Stimulated activated CD8-positive, alpha-beta memory T cell treated with anti-CD3 and anti-CD28 coated beads, Interleukin-4, amount 100 ng/mL, for 1 hour (primary cell): ENCODE data around the gene IFIT5.
"Not testable (repeated sequence)": the region's sequence is repeated elsewhere in the genome, so short reads cannot be mapped to it uniquely, and the experiment has no call there.

Experiments used
- DNase-seq, 2 donors: peaks; one replicate each; pipeline ENCODE4 v3.0.0-alpha.2; 2020; ENCODE audit warnings: low read depth in 2 of 2, low spot score in 1 of 2

The IFIT5 gene

GRCh38 chr10:89427629-89428028, 13.3 kb downstream of the IFIT5 start:
- DNase-seq: no peak

DNA sequence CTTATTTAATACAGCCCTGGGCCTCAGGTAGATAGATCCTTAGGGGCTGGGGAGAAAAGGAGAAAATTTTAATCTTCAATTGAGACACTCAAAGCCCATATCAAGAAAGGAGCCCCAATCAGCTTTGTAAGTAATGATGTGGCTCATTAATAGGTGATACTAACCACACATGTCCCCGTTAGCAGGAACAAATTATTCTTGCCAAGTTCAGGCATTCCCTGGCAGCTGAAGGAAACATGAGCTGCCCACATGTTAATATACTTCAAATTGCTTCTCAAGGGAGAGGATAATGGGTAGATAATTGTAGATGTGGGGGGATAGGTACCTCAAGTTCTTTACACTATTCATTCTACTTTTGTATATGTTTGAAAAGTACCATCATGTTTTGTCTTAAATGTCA, 14.5 kb downstream of the IFIT5 start:
- DNase-seq: no peak

DNA sequence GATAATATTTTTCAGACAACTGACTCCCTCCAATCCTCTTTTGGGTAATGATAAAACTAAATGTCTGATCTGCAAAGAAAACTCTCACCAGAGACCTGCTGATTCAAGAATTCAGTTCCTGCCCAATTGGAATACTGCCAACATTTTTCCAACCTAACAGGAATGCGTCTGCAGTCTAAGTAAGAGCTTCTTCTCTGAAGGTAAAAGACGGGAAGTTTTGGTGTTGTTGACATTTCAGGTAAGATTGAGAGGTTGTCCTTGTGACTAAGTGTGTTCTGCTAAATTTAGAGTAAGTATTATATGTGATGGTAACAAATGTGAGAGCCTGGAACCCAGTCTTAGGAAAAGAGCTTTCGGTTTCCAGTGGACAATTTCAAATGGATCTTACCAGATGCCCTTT, 17.6 kb downstream of the IFIT5 start:
- no peak for DNase-seq

- DNase-seq: no peak
These were observed 24.2 kb downstream of the IFIT5 start for GRCh38 chr10:89438525-89438924.

- no peak for DNase-seq
These were observed 26.1 kb downstream of the IFIT5 start for GRCh38 chr10:89440226-89441009.

DNA sequence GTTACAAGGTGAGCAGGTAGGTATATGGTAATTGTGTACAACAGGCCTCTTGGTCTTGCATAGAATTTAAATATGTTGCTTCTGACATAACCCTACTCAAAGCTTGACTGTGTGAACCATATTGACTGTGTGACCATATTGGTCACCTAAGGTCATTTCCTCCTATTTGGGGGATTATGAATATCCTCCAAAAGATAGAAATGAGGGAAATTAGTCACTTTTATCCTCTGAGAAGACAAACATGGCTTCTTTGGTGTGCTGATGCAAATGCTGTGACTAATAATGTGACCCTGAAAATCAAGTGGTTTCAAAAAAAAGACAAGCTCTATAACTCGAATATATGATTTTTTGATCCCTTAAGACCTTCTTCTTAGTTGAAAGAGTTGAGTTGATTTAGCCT, 27.9 kb downstream of the IFIT5 start:
- no peak for DNase-seq

GRCh38 chr10:89444819-89445218, 30.5 kb downstream of the IFIT5 start:
- DNase-seq: not testable (repeated sequence)

- no peak for DNase-seq
These were observed 36.5 kb downstream of the IFIT5 start for GRCh38 chr10:89450901-89451300.

DNA sequence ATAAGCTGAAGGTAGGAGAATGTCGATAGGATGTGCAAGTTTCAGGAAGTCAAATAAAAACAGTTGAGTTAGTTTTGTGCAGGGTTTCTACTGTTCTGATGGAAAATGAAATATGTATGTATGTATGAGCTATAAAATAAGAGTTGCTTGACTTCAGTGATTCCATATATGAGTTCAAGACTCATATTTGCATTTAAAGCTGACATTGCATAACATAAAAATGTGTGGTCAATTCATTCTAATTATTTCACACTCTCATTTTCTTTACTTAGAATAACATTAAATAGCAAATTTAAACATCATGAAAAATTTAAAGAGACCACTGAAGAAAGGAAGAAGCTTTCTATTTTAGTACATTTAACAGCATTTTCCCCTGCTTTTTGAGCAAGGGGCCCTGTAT, 37.8 kb downstream of the IFIT5 start:
- no peak for DNase-seq

GRCh38 chr10:89454561-89455347, 40.4 kb downstream of the IFIT5 start:
- DNase-seq: no peak

GRCh38 chr10:89458291-89458690, 43.9 kb downstream of the IFIT5 start:
- DNase-seq: no peak

GRCh38 chr10:89458784-89459183, 44.4 kb downstream of the IFIT5 start:
- DNase-seq: no peak

DNA sequence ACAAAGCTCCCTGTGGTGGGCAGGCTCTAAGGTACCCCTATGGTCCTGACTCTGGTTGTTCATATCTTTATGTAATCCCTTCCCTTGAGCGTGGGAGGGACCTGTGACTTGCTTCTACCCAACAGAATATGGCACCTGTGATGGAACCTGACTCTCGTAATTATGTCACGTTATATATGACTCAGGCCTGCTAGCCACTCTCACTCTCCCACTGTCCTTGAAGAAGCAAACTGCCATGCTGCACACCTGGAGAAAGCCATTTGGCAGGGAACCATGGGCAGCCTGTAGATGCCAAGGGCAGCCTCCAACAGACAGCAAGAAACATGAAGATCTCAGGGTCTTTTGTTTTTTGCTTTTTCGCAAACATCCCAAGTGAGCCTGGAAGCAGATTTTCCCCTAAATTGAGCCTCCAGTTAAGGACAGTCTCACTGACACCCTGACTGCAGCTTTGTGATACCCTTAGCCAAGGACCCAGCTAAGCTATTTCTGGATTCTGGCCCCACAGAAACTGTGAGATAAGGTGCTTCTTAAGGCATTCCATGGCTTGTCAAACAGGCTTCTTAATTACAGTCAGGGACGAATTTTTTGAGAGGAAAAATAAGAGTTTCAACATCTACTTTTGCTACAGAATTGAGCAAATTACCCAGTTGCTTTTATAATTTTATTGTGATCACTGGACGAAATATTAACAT, 49.6 kb downstream of the IFIT5 start:
- DNase-seq: no peak

DNA sequence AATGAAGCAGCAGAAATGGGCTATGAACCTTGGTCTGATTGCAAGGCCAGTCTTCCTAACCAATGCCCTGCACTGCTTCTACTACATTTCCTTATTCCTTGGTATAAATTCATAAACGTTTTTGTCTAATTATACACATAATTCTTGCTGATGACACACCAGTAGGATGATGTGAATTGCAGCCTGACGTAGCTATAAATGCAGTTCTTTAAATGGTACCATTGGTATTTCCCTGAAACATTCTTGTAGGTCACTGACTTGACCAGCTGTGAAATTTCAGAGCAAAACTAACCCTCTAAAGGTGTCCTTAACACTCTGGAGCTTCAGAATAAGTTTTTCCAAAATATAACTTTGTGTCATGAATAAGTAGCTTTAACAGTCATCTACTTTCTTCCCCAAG, 50.8 kb downstream of the IFIT5 start:
- no peak for DNase-seq

- DNase-seq: no peak
These were observed 52.2 kb downstream of the IFIT5 start for GRCh38 chr10:89466599-89467035.

- DNase-seq: no peak
These were observed 54.0 kb downstream of the IFIT5 start for GRCh38 chr10:89468191-89468965.

DNA sequence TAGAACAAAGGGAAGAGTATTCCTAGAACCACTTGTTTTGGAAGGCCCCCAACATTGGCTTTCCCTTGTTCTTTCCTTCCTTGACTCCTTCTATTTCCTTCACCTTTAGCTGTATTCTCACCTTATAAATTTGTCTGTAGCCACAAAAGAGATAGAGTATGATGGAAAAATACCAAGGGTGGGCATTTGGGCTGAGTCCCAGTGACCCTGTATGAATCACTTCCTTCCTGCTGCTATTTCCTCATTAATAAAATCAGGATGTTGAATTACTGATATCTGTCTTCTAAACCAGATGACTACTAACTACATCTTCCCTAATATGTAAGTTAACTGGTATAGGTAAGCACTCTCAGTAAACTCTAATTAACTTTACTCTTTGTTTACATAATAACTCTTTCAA, 55.1 kb downstream of the IFIT5 start:
- DNase-seq: no peak
